H1 (cell line): ENCODE measurements around the gene ENTREP3. TPM values are rescaled to one million over a fixed set of nuclear protein-coding genes. Genes with fewer than 3 reads are reported as not detected.

Experiments used
- BRCA1 ChIP-seq: IDR thresholded peaks from 2 replicates; pipeline ENCODE4 v1.6.1; 2012; ENCODE audit warnings: low read depth, low read length, improper control_type of control experiment
- CHD2 ChIP-seq: IDR thresholded peaks from 2 replicates; pipeline ENCODE4 v1.6.1; 2012; ENCODE audit warnings: low read length, improper control_type of control experiment
- CREB1 ChIP-seq: IDR thresholded peaks from 2 replicates; pipeline ENCODE4 v1.6.1; 2012; ENCODE audit warnings: inconsistent platforms
- GABPA ChIP-seq: IDR thresholded peaks from 2 replicates; pipeline ENCODE4 v1.6.1; 2011; ENCODE audit warnings: mild to moderate bottlenecking, low read length, moderate library complexity, borderline replicate concordance; ENCODE audit not compliant: insufficient read depth
- HDAC2 ChIP-seq, 2 experiments: fragments of 300-600 bp in 1 of 2; sonication (generic) in 1 of 2; IDR thresholded peaks; 2 replicates each; pipeline ENCODE4 v1.6.1; 2011 to 2012; ENCODE audit warnings: low read depth in 2 of 2, low read length in 2 of 2, mild to moderate bottlenecking in 2 of 2, moderate library complexity in 2 of 2, borderline replicate concordance in 1 of 2, inconsistent platforms in 1 of 2
- HDAC6 ChIP-seq: IDR thresholded peaks from one replicate; pipeline ENCODE4 v1.7.1; 2012; ENCODE audit warnings: low read depth, mild to moderate bottlenecking, inconsistent platforms, low read length, moderate library complexity
- JUND ChIP-seq: IDR thresholded peaks from 2 replicates; pipeline ENCODE4 v1.6.1; 2011; ENCODE audit warnings: mild to moderate bottlenecking, improper control_type of control experiment, low read length
- KDM4A ChIP-seq: IDR thresholded peaks from one replicate; pipeline ENCODE4 v1.7.1; 2012; ENCODE audit warnings: low read depth, mild to moderate bottlenecking, moderate library complexity, low read length, inconsistent platforms; ENCODE audit not compliant: severe bottlenecking
- KDM5A ChIP-seq: fragments of 200-600 bp; IDR thresholded peaks from 2 replicates; pipeline ENCODE4 v1.7.1; 2012; ENCODE audit warnings: mild to moderate bottlenecking, low read length, inconsistent platforms, mixed read lengths
- PHF8 ChIP-seq: fragments of 200-600 bp; sonication (generic); conservative IDR thresholded peaks from 2 replicates; pipeline ENCODE4 v1.7.1; 2012; ENCODE audit warnings: low read depth, mild to moderate bottlenecking, inconsistent platforms, low read length, moderate library complexity
- RAD21 ChIP-seq, 2 experiments: IDR thresholded peaks in 1 of 2; conservative IDR thresholded peaks in 1 of 2; 2 replicates each; pipeline ENCODE4 v1.6.1; 2011; ENCODE audit warnings: low read depth in 2 of 2, low read length in 2 of 2, improper control_type of control experiment in 1 of 2, inconsistent platforms in 1 of 2, mild to moderate bottlenecking in 1 of 2, moderate library complexity in 1 of 2
- RNF2 ChIP-seq: fragments of 200-900, 300-1000 bp; sonication (generic); IDR thresholded peaks from 2 replicates; pipeline ENCODE4 v1.7.1; 2016; ENCODE audit warnings: borderline replicate concordance, low read depth, mild to moderate bottlenecking, antibody characterized with exemption, low read length; ENCODE audit not compliant: poor library complexity, severe bottlenecking; ENCODE audit errors: missing control alignments
- SAP30 ChIP-seq: fragments of 300-600 bp; sonication (generic); IDR thresholded peaks from 2 replicates; pipeline ENCODE4 v1.7.1; 2012; ENCODE audit warnings: low read length, moderate library complexity, mild to moderate bottlenecking, inconsistent platforms; ENCODE audit not compliant: insufficient read depth, insufficient replicate concordance
- SP4 ChIP-seq: IDR thresholded peaks from 2 replicates; pipeline ENCODE4 v1.6.1; 2012; ENCODE audit warnings: low read length, inconsistent platforms
- SRF ChIP-seq: IDR thresholded peaks from 2 replicates; pipeline ENCODE4 v1.6.1; 2011; ENCODE audit warnings: mild to moderate bottlenecking, low read depth, low read length, moderate library complexity
- SUZ12 ChIP-seq: fragments of 200-600 bp; sonication (generic); IDR thresholded peaks from 2 replicates; pipeline ENCODE4 v1.6.1; 2012; ENCODE audit warnings: mild to moderate bottlenecking, inconsistent platforms, low read length, moderate library complexity, mixed read lengths
- TAF1 ChIP-seq: IDR thresholded peaks from 2 replicates; pipeline ENCODE4 v1.6.1; 2011; ENCODE audit warnings: mild to moderate bottlenecking, low read depth, low read length
- TCF12 ChIP-seq: IDR thresholded peaks from 2 replicates; pipeline ENCODE4 v1.6.1; 2011; ENCODE audit warnings: low read depth, mild to moderate bottlenecking, low read length
- TEAD4 ChIP-seq: IDR thresholded peaks from 2 replicates; pipeline ENCODE4 v1.6.1; 2012; ENCODE audit warnings: low read depth, low read length, inconsistent platforms, mixed read lengths
- YY1 ChIP-seq: IDR thresholded peaks from 2 replicates; pipeline ENCODE4 v1.6.1; 2011; ENCODE audit warnings: low read depth, mild to moderate bottlenecking, low read length
- polyA plus RNA-seq, 7 experiments: library from polyadenylated mRNA; depleted of rRNA in 3 of 7; stranded (reverse) in 5 of 7; unstranded in 2 of 7; fragments of >200 nt in 5 of 7; fragments of 200-250 nt in 2 of 7; gene quantifications; 1 replicate in 5 of 7; 2 replicates in 1 of 7; 4 replicates in 1 of 7; pipeline versions ENCODE4 v1.2.1 to v1.2.3, GENCODE V29; 2011 to 2013; ENCODE audit warnings: missing spikeins in 2 of 7, mixed read lengths in 2 of 7
- total RNA-seq: library from RNA; stranded (reverse); fragmentation: NEBNext Ultra II Directional; extraction: Animal tissue kit (Norgen Biotek cat#: 25700); gene quantifications from 2 replicates; pipeline ENCODE4 v1.2.1, GENCODE V29; 2021
- TF ChIP-seq, protein P1 (sequence below): IDR thresholded peaks from 2 replicates; pipeline ENCODE4 v1.6.1; 2011; ENCODE audit warnings: low read depth, mild to moderate bottlenecking, low read length; ENCODE audit not compliant: insufficient read depth

The ENTREP3 gene
- total and polyA plus RNA-seq, 2 of the 8 experiments (the other 6 are each of a cell fraction or from before 2014, with no cell fraction given), result 22.8 to 52.2 TPM

DNA sequence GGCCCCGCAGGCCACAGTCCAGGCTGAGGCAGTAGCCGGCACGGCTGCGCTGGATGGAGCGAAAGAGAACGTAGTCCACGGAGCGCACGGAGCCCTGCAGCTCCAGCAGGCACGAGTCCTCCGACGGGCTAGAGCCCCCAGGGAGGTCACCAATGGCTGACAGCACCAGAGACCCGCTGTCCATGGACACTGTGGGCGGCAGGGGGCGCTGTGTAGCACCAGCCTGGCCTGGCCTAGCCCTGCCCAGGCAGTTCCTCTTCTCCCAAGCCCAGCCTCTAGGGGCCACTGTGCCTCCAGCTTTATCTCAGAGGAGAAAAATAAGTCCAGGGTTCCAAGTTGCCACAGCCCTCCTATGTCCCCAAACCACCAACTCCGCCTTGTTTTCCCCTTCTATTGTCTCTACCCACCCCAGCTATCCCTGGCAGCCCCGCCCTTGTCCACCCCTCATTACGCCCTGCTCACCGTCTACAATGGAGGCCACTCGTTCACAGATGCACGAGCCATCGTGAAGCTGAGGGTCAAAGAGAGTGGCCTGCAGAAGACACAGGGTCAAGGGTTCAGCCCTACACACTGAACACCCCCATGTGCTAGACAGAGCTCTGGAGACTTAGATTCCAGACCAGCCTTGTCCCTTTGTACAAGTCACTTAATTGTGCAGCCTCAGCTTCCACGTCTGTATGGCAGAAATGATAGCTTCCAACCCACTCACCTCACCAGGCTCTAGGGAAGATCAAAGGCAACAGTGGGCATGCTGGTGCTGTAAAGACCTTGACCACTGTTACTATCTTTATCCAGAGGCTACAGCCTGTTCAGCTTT, 4.4 kb downstream of the ENTREP3 start (continued):
- no peak for TF ChIP-seq SRF
- TF ChIP-seq PHF8, result no peak; the same call in 1 of the 2 replicates
- no peak for TF ChIP-seq SUZ12
- TF ChIP-seq TCF12, result no peak
- TF ChIP-seq KDM4A, result peak; percentile 67
- TF ChIP-seq HDAC2 (IDR thresholded peaks at IDR 0.05; ENCODE audit: borderline replicate concordance in 1 of 2, low read depth in 2 of 2, low read length in 2 of 2), result no peak
- no peak for TF ChIP-seq BRCA1
- TF ChIP-seq SAP30, result peak; percentile 41
- no peak for TF ChIP-seq KDM5A
- peak; percentile 95 for TF ChIP-seq YY1
- TF ChIP-seq TEAD4, result no peak
- no peak for TF ChIP-seq CHD2
- no peak for TF ChIP-seq HDAC6
- TF ChIP-seq JUND, result peak; percentile 77
- 0 out of 2 replicates have a peak, but pooled peaks have one; percentile 12 for TF ChIP-seq TAF1
- TF ChIP-seq RNF2, result no peak
- TF ChIP-seq RAD21 (IDR thresholded peaks at IDR 0.05 in 1 of 2, conservative IDR thresholded peaks at IDR 0.05 in 1 of 2; ENCODE audit: low read depth in 2 of 2, low read length in 2 of 2), result peak; percentile 88 to 90
- peak; percentile 66 for TF ChIP-seq CREB1
- peak; percentile 66; the same call in 1 of the 2 replicates for TF ChIP-seq GABPA
- TF ChIP-seq SP4, result peak; percentile 45; the same call in 1 of the 2 replicates
- TF ChIP-seq, protein P1, sequence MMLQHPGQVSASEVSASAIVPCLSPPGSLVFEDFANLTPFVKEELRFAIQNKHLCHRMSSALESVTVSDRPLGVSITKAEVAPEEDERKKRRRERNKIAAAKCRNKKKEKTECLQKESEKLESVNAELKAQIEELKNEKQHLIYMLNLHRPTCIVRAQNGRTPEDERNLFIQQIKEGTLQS, result 0 out of 2 replicates have a peak, but pooled peaks have one; percentile 4
